HepG2 (cell line): ENCODE measurements around the gene APOC4. TPM values are rescaled to one million over a fixed set of nuclear protein-coding genes. Genes with fewer than 3 reads are reported as not detected.

ENCODE experiments used
- ATF3 ChIP-seq: sonication (generic); formaldehyde crosslinking; IDR thresholded peaks from 2 replicates; pipeline ENCODE4 v1.4.0; 2020; ENCODE audit warnings: missing genetic modification reagents
- MAFG ChIP-seq: sonication (generic); formaldehyde crosslinking; IDR thresholded peaks from 2 replicates; pipeline ENCODE4 v1.5.1; 2020; ENCODE audit warnings: mild to moderate bottlenecking, missing genetic modification reagents
- MATR3 ChIP-seq: sonication (generic); formaldehyde crosslinking; IDR thresholded peaks from 2 replicates; pipeline ENCODE4 v1.4.0; 2020; ENCODE audit warnings: missing genetic modification reagents
- UBTF ChIP-seq: sonication (generic); formaldehyde crosslinking; IDR thresholded peaks from 2 replicates; pipeline ENCODE4 v1.4.0; 2020; ENCODE audit warnings: mild to moderate bottlenecking, missing genetic modification reagents
- ZNF501 ChIP-seq: sonication (generic); formaldehyde crosslinking; IDR thresholded peaks from 2 replicates; pipeline ENCODE4 v1.5.1; 2020; ENCODE audit warnings: mild to moderate bottlenecking, moderate library complexity, missing genetic modification reagents
- ZNF773 ChIP-seq: sonication (generic); formaldehyde crosslinking; IDR thresholded peaks from 2 replicates; pipeline ENCODE4 v1.4.0; 2020; ENCODE audit warnings: missing genetic modification reagents, borderline replicate concordance
- polyA plus RNA-seq, 8 experiments: library from polyadenylated mRNA; depleted of rRNA in 3 of 8; stranded (reverse) in 7 of 8; unstranded in 1 of 8; fragments of >200 nt; fragmentation: Illumina TruSeq in 4 of 8; extraction: Trizol in 4 of 8; gene quantifications; 2 replicates each; pipeline versions ENCODE4 v1.2.1 to v1.2.3, GENCODE V29; 2011 to 2016; ENCODE audit warnings: low read depth in 4 of 8, missing spikeins in 1 of 8, mixed read lengths in 1 of 8; ENCODE audit not compliant: insufficient read depth in 1 of 8
- total RNA-seq, 5 experiments: library from RNA; depleted of rRNA; stranded (reverse); fragments of >200 nt; fragmentation: Illumina TruSeq; extraction: Trizol; gene quantifications; 2 replicates each; pipeline ENCODE4 v1.2.3, GENCODE V29; 2016; ENCODE audit warnings: low read depth in 1 of 5
- TF ChIP-seq, protein P1 (sequence below): sonication (generic); formaldehyde crosslinking; IDR thresholded peaks from 2 replicates; pipeline ENCODE4 v1.4.0; 2020; ENCODE audit warnings: mild to moderate bottlenecking, missing genetic modification reagents

APOC4 gene
- total and polyA plus RNA-seq, 2 of the 13 experiments (the other 11 are each of a cell fraction or from before 2014, with no cell fraction given): 0.46 TPM; not detected in 1

DNA sequence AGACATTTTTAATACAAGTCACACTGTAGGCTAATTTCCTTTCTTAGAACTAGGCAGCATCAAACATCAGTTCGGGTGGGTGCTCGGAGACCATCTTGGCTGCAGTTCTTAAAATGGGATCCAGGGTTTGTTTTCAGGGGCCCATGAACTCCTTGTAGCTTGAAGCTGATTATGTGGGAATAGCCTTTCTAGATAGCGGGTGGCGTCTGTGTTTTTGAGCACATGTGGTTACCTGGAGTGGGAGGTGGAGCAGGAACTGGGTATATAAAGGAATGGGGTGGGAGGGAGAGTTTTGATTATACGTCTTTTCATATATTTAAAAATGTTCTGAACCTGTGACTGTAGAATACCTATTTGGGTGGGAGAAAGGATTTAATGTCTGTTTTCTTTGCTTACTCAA, 26.1 kb downstream of the APOC4 start (continued):
- no peak for TF ChIP-seq ZNF773 (CRISPR knock-in tag)
- no peak for TF ChIP-seq MAFG (CRISPR knock-in tag)
- TF ChIP-seq, protein P1, sequence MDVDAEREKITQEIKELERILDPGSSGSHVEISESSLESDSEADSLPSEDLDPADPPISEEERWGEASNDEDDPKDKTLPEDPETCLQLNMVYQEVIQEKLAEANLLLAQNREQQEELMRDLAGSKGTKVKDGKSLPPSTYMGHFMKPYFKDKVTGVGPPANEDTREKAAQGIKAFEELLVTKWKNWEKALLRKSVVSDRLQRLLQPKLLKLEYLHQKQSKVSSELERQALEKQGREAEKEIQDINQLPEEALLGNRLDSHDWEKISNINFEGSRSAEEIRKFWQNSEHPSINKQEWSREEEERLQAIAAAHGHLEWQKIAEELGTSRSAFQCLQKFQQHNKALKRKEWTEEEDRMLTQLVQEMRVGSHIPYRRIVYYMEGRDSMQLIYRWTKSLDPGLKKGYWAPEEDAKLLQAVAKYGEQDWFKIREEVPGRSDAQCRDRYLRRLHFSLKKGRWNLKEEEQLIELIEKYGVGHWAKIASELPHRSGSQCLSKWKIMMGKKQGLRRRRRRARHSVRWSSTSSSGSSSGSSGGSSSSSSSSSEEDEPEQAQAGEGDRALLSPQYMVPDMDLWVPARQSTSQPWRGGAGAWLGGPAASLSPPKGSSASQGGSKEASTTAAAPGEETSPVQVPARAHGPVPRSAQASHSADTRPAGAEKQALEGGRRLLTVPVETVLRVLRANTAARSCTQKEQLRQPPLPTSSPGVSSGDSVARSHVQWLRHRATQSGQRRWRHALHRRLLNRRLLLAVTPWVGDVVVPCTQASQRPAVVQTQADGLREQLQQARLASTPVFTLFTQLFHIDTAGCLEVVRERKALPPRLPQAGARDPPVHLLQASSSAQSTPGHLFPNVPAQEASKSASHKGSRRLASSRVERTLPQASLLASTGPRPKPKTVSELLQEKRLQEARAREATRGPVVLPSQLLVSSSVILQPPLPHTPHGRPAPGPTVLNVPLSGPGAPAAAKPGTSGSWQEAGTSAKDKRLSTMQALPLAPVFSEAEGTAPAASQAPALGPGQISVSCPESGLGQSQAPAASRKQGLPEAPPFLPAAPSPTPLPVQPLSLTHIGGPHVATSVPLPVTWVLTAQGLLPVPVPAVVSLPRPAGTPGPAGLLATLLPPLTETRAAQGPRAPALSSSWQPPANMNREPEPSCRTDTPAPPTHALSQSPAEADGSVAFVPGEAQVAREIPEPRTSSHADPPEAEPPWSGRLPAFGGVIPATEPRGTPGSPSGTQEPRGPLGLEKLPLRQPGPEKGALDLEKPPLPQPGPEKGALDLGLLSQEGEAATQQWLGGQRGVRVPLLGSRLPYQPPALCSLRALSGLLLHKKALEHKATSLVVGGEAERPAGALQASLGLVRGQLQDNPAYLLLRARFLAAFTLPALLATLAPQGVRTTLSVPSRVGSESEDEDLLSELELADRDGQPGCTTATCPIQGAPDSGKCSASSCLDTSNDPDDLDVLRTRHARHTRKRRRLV: no peak
- TF ChIP-seq ZNF501 (CRISPR knock-in tag): no peak
- no peak for TF ChIP-seq UBTF (CRISPR knock-in tag)
- no peak for TF ChIP-seq MATR3
- TF ChIP-seq ATF3 (CRISPR knock-in tag): no peak
